ENCODE measurements around the gene SUN1.
"Not testable (repeated sequence)": the region's sequence is repeated elsewhere in the genome, so short reads cannot be mapped to it uniquely, and the experiment has no call there.

The SUN1 gene

GRCh38 chr7:920351-921070 lies 88.2 kb downstream of the SUN1 start:
- no peak for DNase-seq (ENCODE audit: low read depth in 2 of 2)

- DNase-seq (ENCODE audit: low read depth in 2 of 2) = no peak
Observed at GRCh38 chr7:921071-921461, 88.8 kb downstream of the SUN1 start.

- no peak for DNase-seq (ENCODE audit: low read depth in 2 of 2)
Observed at GRCh38 chr7:921581-922333, 89.5 kb downstream of the SUN1 start.

GRCh38 chr7:922334-923107 lies 90.2 kb downstream of the SUN1 start:
- DNase-seq (ENCODE audit: low read depth in 2 of 2) = no peak

- DNase-seq (ENCODE audit: low read depth in 2 of 2) = no peak
Observed at GRCh38 chr7:923108-924041, 91.1 kb downstream of the SUN1 start.

GRCh38 chr7:924042-924441 lies 91.8 kb downstream of the SUN1 start:
- not testable (repeated sequence) for DNase-seq (ENCODE audit: low read depth in 2 of 2)

Data from fibroblast of skin of left biceps (primary cell).